HCT116 (cell line): ENCODE data around the gene IL11RA. TPM values are rescaled to one million over a fixed set of nuclear protein-coding genes. Genes with fewer than 3 reads are reported as not detected.

ENCODE experiments used
- ATAC-seq: fragments of 200-7000 bp; cut with Tn5 transposase; 2 replicates; pipeline ENCODE4 v1.9.1; 2020; ENCODE audit warnings: mild to moderate bottlenecking, moderate library complexity
- BruUV-seq: library from RNA; stranded (reverse); fragments of 400-500 nt; replicated peaks from 2 replicates; lab custom pipeline; 2021; lab: Mats Ljungman, UMichigan
- CTCF ChIA-PET: fragments of 300-600 bp; sonication (Branson Sonifier 250); formaldehyde crosslinking; loops from one replicate; lab custom pipeline; 2021; ENCODE audit warnings: antibody characterized with exemption; lab: Charles Lee
- POLR2A ChIA-PET: fragments of 300-600, 350-600 bp; sonication (Branson Sonifier 250); formaldehyde crosslinking; loops from one replicate; lab custom pipeline; 2021; ENCODE audit warnings: antibody characterized with exemption; lab: Charles Lee
- RAD21 ChIA-PET, 2 experiments: fragments of 300-600 bp; sonication (Branson Sonifier 250); formaldehyde crosslinking; loops; one replicate each; lab custom pipeline; 2023; ENCODE audit warnings: low total read pairs in 2 of 2; ENCODE audit not compliant: uncharacterized antibody in 2 of 2, unreplicated experiment in 2 of 2, low non-redundant PET in 1 of 2; lab: Charles Lee
- DNase-seq: peaks from one replicate; pipeline ENCODE4 v3.0.0-alpha.2; 2010; ENCODE audit warnings: low read depth, low spot score
- H2AFZ ChIP-seq: fragments of 200-600 bp; shearing (Covaris generic), sonication (generic); 2 replicates; pipeline ENCODE4 v1.6.1; 2017; ENCODE audit warnings: low read depth, mixed run types, mixed read lengths, antibody characterized with exemption, low read length; ENCODE audit not compliant: poor library complexity, severe bottlenecking
- H3K27ac ChIP-seq: 2 replicates; pipeline ENCODE4 v1.5.1; 2012; ENCODE audit warnings: low read depth, low read length
- H3K27me3 ChIP-seq: fragments of 200-600 bp; sonication (generic); 2 replicates; pipeline ENCODE4 v1.6.1; 2016; ENCODE audit warnings: mixed run types, low read length, mixed read lengths; ENCODE audit not compliant: insufficient read depth
- H3K36me3 ChIP-seq, 2 experiments: fragments of 200-500 bp in 1 of 2; fragments of 200-600 bp in 1 of 2; sonication (Bioruptor generic) in 1 of 2; sonication (generic) in 1 of 2; 2 replicates each; pipeline versions ENCODE4 v1.5.1 to v1.6.1; 2014 to 2016; ENCODE audit warnings: low read length in 2 of 2, inconsistent platforms in 1 of 2, mixed read lengths in 1 of 2, mixed run types in 1 of 2; ENCODE audit not compliant: insufficient read depth in 2 of 2, control insufficient read depth in 1 of 2
- H3K4me1 ChIP-seq, 2 experiments: fragments of 200-600 bp in 1 of 2; sonication (generic) in 1 of 2; 2 replicates each; pipeline versions ENCODE4 v1.5.1 to v1.6.1; 2012 to 2017; ENCODE audit warnings: low read length in 2 of 2, inconsistent platforms in 1 of 2, mild to moderate bottlenecking in 1 of 2, mixed read lengths in 1 of 2, mixed run types in 1 of 2, moderate library complexity in 1 of 2; ENCODE audit not compliant: insufficient read depth in 2 of 2, control insufficient read depth in 1 of 2
- H3K4me2 ChIP-seq: fragments of 200-600 bp; sonication (generic); 2 replicates; pipeline ENCODE4 v1.6.1; 2017; ENCODE audit warnings: mixed run types, low read length, mixed read lengths
- H3K4me3 ChIP-seq, 2 experiments: fragments of 200-600 bp in 1 of 2; sonication (generic) in 1 of 2; replicated peaks in 1 of 2; 2 replicates each; pipeline ENCODE4 v1.5.1; 2011 to 2016; ENCODE audit warnings: low read length in 2 of 2, control low read depth in 1 of 2, low read depth in 1 of 2, mild to moderate bottlenecking in 1 of 2, mixed read lengths in 1 of 2, mixed run types in 1 of 2
- H3K79me2 ChIP-seq: fragments of 200-600 bp; sonication (generic); 2 replicates; pipeline ENCODE4 v1.6.1; 2017; ENCODE audit warnings: mild to moderate bottlenecking, mixed run types, low read length, moderate library complexity, mixed read lengths; ENCODE audit not compliant: insufficient read depth
- H3K9ac ChIP-seq: fragments of 200-600 bp; sonication (generic); 2 replicates; pipeline ENCODE4 v1.6.1; 2016; ENCODE audit warnings: low read length, mixed read lengths
- H3K9me2 ChIP-seq: fragments of 200-600 bp; sonication (generic), shearing (Covaris generic); 2 replicates; pipeline ENCODE4 v1.6.1; 2017; ENCODE audit warnings: mixed run types, mild to moderate bottlenecking, moderate library complexity; ENCODE audit not compliant: insufficient read depth
- H3K9me3 ChIP-seq, 2 experiments: fragments of 200-500 bp in 1 of 2; fragments of 200-600 bp in 1 of 2; sonication (Bioruptor generic) in 1 of 2; sonication (generic) in 1 of 2; 2 replicates each; pipeline ENCODE4 v1.6.1; 2014 to 2017; ENCODE audit warnings: low read length in 2 of 2, mixed read lengths in 2 of 2, inconsistent platforms in 1 of 2, low read depth in 1 of 2, mild to moderate bottlenecking in 1 of 2, mixed run types in 1 of 2, moderate library complexity in 1 of 2; ENCODE audit not compliant: control insufficient read depth in 1 of 2, insufficient read depth in 1 of 2
- H4K20me1 ChIP-seq: fragments of 200-600 bp; sonication (generic), shearing (Covaris generic); 2 replicates; pipeline ENCODE4 v1.6.1; 2017; ENCODE audit warnings: mixed run types, mild to moderate bottlenecking, moderate library complexity; ENCODE audit not compliant: insufficient read depth
- EGR1 ChIP-seq: IDR thresholded peaks from 2 replicates; pipeline ENCODE4 v1.6.1; 2012; ENCODE audit warnings: low read depth
- ELF1 ChIP-seq: IDR thresholded peaks from 2 replicates; pipeline ENCODE4 v1.6.1; 2012; ENCODE audit warnings: low read depth, borderline replicate concordance
- EZH2 ChIP-seq: fragments of 200-600 bp; sonication (generic); IDR thresholded peaks from 2 replicates; pipeline ENCODE4 v1.6.1; 2017; ENCODE audit warnings: antibody characterized with exemption, mixed run types
- EZH2phosphoT487 ChIP-seq: fragments of 200-600 bp; IDR thresholded peaks from 2 replicates; pipeline ENCODE4 v1.6.1; 2018; ENCODE audit warnings: antibody characterized with exemption, borderline replicate concordance
- JUND ChIP-seq: IDR thresholded peaks from 2 replicates; pipeline ENCODE4 v1.6.1; 2012
- RAD21 ChIP-seq: IDR thresholded peaks from 2 replicates; pipeline ENCODE4 v1.6.1; 2012; ENCODE audit warnings: low read depth, mild to moderate bottlenecking
- REST ChIP-seq: IDR thresholded peaks from 2 replicates; pipeline ENCODE4 v1.6.1; 2012; ENCODE audit warnings: low read depth
- SIN3A ChIP-seq: IDR thresholded peaks from 2 replicates; pipeline ENCODE4 v1.6.1; 2012; ENCODE audit warnings: low read depth
- SRF ChIP-seq: IDR thresholded peaks from 2 replicates; pipeline ENCODE4 v1.6.1; 2012; ENCODE audit warnings: low read depth
- TCF7L2 ChIP-seq: IDR thresholded peaks from 2 replicates; pipeline ENCODE4 v1.7.0; 2011; ENCODE audit warnings: borderline replicate concordance, inconsistent platforms; ENCODE audit not compliant: insufficient read depth, insufficient read length; ENCODE audit errors: extremely low read depth
- YY1 ChIP-seq: IDR thresholded peaks from 2 replicates; pipeline ENCODE4 v1.6.1; 2011; ENCODE audit warnings: low read length, low read depth, moderate library complexity, mild to moderate bottlenecking; ENCODE audit not compliant: insufficient replicate concordance; ENCODE audit errors: extremely low read depth
- intact Hi-C: fragments of 100-400 bp; cut with micrococcal nuclease; formaldehyde crosslinking; loops from 2 replicates; pipeline ENCODE4 v1.10.0; 2022
- total RNA-seq: library from RNA; stranded (reverse); gene quantifications from one replicate; pipeline ENCODE4 v1.2.1, GENCODE V29; 2021; ENCODE audit not compliant: unreplicated experiment
- TF ChIP-seq, protein P1 (sequence below): IDR thresholded peaks from 2 replicates; pipeline ENCODE4 v1.6.1; 2012
- TF ChIP-seq, protein P2 (sequence below): IDR thresholded peaks from 2 replicates; pipeline ENCODE4 v1.6.1; 2012

IL11RA gene
- total RNA-seq, 1 experiment from 2014 or later, result 10.6 TPM

- no peak for ATAC-seq
- Histone ChIP-seq H3K9me2 (no peaks in the 10 kb centered on the region), H4K20me1 (no peaks in the 10 kb centered on the region), H3K4me3 (no peak overlapping the region), H2AFZ (no peak overlapping the region), H3K4me1 (peaks cover 15 to 34% of the 10 kb centered on the region in 2 experiments), H3K9me3 (no peaks in the 10 kb centered on the region), H3K79me2 (no peaks in the 10 kb centered on the region), H3K4me2 (no peak overlapping the region), H3K27ac (no peak overlapping the region), H3K36me3 (peaks cover 0 to 4% of the 10 kb centered on the region in 2 experiments; a peak in 1 of 4 replicates), H3K27me3 (no peaks in the 10 kb centered on the region), H3K9ac (no peak overlapping the region)
- ChIA-PET POLR2A (no interaction called here), CTCF (no interaction called here), RAD21 (no interaction called here)
- intact Hi-C loops, result no loop called here
- TF ChIP-seq SIN3A (no peak), YY1 (no peak), JUND (no peak), EZH2phosphoT487 (no peak), SRF (no peak), EZH2 (no peak)
- TF ChIP-seq, protein P1, sequence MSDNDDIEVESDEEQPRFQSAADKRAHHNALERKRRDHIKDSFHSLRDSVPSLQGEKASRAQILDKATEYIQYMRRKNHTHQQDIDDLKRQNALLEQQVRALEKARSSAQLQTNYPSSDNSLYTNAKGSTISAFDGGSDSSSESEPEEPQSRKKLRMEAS, result no peak
- BruUV-seq, result no TSS peak
- no peak for DNase-seq
Measured at GRCh38 chr9:34654323-34655051, 2.5 kb downstream of the IL11RA start.

DNA sequence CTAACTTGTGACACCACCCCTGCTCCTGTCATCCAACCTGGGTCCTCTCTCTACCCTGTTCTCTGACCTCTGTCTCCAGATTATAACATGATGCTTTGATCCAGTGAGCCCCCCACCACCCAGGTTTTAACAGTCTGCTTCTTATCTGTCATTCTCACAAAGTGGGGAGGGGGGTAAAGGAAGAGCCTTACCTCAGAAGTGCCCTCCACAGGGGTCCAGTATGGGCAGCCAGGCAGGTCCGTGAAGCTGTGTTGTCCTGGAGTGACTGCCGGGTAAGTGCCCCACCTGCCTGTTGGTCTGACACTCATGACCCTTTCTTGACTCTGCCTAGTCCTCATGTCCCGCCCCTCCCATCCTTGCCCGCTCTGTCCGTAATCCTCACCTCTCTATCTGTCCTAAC, 3.4 kb downstream of the IL11RA start:
- Histone ChIP-seq H3K27ac (no peak overlapping the region), H2AFZ (no peak overlapping the region), H3K4me3 (no peak overlapping the region), H4K20me1 (no peaks in the 10 kb centered on the region), H3K79me2 (no peaks in the 10 kb centered on the region), H3K36me3 (no peaks in the 10 kb centered on the region), H3K4me2 (no peak overlapping the region), H3K9ac (no peak overlapping the region), H3K9me3 (no peaks in the 10 kb centered on the region), H3K9me2 (no peaks in the 10 kb centered on the region), H3K27me3 (no peaks in the 10 kb centered on the region), H3K4me1 (peaks cover 15 to 40% of the 10 kb centered on the region in 2 experiments)
- ChIA-PET CTCF (no interaction called here), RAD21 (no interaction called here), POLR2A (no interaction called here)
- no peak for ATAC-seq
- intact Hi-C loops, result no loop called here
- no TSS peak for BruUV-seq
- DNase-seq, result no peak
- TF ChIP-seq, protein P1, result no peak
- TF ChIP-seq ELF1 (no peak), EGR1 (no peak), YY1 (no peak), RAD21 (no peak), REST (no peak), JUND (no peak), SRF (no peak), TCF7L2 (no peak)
- TF ChIP-seq, protein P2, sequence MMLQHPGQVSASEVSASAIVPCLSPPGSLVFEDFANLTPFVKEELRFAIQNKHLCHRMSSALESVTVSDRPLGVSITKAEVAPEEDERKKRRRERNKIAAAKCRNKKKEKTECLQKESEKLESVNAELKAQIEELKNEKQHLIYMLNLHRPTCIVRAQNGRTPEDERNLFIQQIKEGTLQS, result no peak
